Ureter (tissue), 1 donor: ENCODE data around the gene TRIM54. TPM values are rescaled to one million over a fixed set of nuclear protein-coding genes. Genes with fewer than 3 reads are reported as not detected.

Source experiments
- DNase-seq: peaks from one replicate; pipeline ENCODE4 v3.0.0-alpha.2; 2020; ENCODE audit warnings: low spot score
- total RNA-seq: library from RNA; stranded (reverse); gene quantifications from one replicate; pipeline ENCODE4 v1.2.4, GENCODE V29; 2023
- donor health status: DM: yes; HTN: yes; CAD: no.

The TRIM54 gene
- total RNA-seq, result 0.18 TPM

GRCh38 chr2:27281855-27282559 lies at the start of gene TRIM54:
Gene TRIM54, plus strand, starts transcription at chr2:27282429. Its CDS starts 303 bp downstream, at chr2:27282732.
- DNase-seq, result no peak

- DNase-seq, result no peak
Observed at GRCh38 chr2:27233341-27233740, 48.9 kb upstream of the TRIM54 start.

GRCh38 chr2:27236136-27236535 lies 46.1 kb upstream of the TRIM54 start:
- no peak for DNase-seq

- no peak for DNase-seq
Observed at GRCh38 chr2:27236626-27237025, 45.6 kb upstream of the TRIM54 start.

GRCh38 chr2:27237341-27237945 lies 44.8 kb upstream of the TRIM54 start:
- no peak for DNase-seq

- no peak for DNase-seq
Observed at GRCh38 chr2:27238976-27239375, 43.3 kb upstream of the TRIM54 start.

- no peak for DNase-seq
Observed at GRCh38 chr2:27240406-27240805, 41.8 kb upstream of the TRIM54 start.

GRCh38 chr2:27241761-27242613 lies 40.2 kb upstream of the TRIM54 start:
- DNase-seq, result no peak

GRCh38 chr2:27242614-27242951 lies 39.6 kb upstream of the TRIM54 start:
- DNase-seq, result no peak

GRCh38 chr2:27243391-27244130 lies 38.7 kb upstream of the TRIM54 start:
- no peak for DNase-seq

- no peak for DNase-seq
Observed at GRCh38 chr2:27245116-27245515, 37.1 kb upstream of the TRIM54 start.

- DNase-seq, result no peak
Observed at GRCh38 chr2:27245626-27246025, 36.6 kb upstream of the TRIM54 start.

- DNase-seq, result no peak
Observed at GRCh38 chr2:27247893-27248292, 34.3 kb upstream of the TRIM54 start.

- no peak for DNase-seq
Observed at GRCh38 chr2:27249159-27249890, 32.9 kb upstream of the TRIM54 start.

GRCh38 chr2:27249891-27250651 lies 32.2 kb upstream of the TRIM54 start:
- DNase-seq, result no peak

- DNase-seq, result no peak
Observed at GRCh38 chr2:27250652-27251379, 31.4 kb upstream of the TRIM54 start.

GRCh38 chr2:27251766-27252165 lies 30.5 kb upstream of the TRIM54 start:
- DNase-seq, result no peak

- no peak for DNase-seq
Observed at GRCh38 chr2:27255187-27255586, 27.0 kb upstream of the TRIM54 start.

- DNase-seq, result no peak
Observed at GRCh38 chr2:27255660-27256059, 26.6 kb upstream of the TRIM54 start.
